ENCODE data around the gene CLDN24. TPM values are rescaled to one million over a fixed set of nuclear protein-coding genes. Genes with fewer than 3 reads are reported as not detected.
"Not testable (repeated sequence)": the region's sequence is repeated elsewhere in the genome, so short reads cannot be mapped to it uniquely, and the experiment has no call there.

Gene CLDN24
- total RNA-seq, 1 donor from 2014 or later: not detected

DNA sequence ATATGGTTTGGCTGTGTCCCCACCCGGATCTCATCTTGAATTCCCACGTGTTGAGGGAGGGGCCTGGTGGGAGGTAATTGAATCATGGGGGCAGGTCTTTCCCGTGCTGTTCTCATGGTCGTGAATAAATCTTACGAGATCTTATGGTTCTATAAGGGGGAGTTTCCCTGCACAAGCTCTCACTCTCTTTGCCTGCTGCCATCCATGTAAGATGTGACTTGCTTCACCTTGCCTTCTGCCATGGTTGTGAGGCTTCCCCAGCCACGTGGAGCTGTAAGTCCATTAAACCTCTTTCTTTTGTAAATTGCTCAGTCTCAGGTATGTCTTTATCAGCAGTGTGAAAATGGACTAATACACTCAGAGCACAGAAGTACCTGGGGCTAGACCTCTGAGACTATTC is 4.2 kb upstream of the CLDN24 start:
- H3K4me3 ChIP-seq (ENCODE audit: low read length in 3 of 3); H3K27me3 ChIP-seq (ENCODE audit: control insufficient read depth in 3 of 3, insufficient read depth in 3 of 3, low read length in 3 of 3); H3K9me3 ChIP-seq (ENCODE audit: control insufficient read depth in 3 of 3, low read length in 3 of 3); H3K27ac ChIP-seq (ENCODE audit: low read depth, low read length); H3K4me1 ChIP-seq (ENCODE audit: control insufficient read depth in 3 of 3, insufficient read depth in 3 of 3, low read length in 3 of 3); H3K36me3 ChIP-seq (ENCODE audit: control insufficient read depth in 3 of 3, insufficient read depth in 3 of 3, low read length in 3 of 3); H3K9ac ChIP-seq (ENCODE audit: low read depth in 1 of 3, low read length in 3 of 3): not testable (repeated sequence)

DNA sequence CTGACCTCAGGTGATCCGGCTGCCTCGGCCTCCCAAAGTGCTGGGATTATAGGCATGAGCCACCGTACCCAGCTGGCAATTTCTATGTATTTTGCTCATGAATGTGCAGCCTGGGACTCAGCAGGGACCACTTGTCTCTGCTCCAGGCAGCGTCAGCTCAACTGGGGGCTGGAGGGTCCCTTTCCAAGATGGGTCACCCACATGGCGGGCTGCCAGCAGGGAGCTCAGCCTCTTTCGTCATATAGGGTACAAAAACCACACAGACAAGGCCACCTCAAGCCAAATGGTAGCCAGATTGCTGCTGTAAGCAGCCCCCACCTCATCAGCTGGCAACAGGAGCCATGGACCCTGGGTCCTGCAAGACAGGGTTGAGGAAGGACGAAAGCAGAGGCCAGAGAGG is 2.4 kb upstream of the CLDN24 start:
- no peaks in the 10 kb centered on the region for H3K36me3 ChIP-seq (ENCODE audit: control insufficient read depth in 3 of 3, insufficient read depth in 3 of 3, low read length in 3 of 3)
- no peak overlapping the region for H3K9ac ChIP-seq (ENCODE audit: low read depth in 1 of 3, low read length in 3 of 3)
- no peaks in the 10 kb centered on the region for H3K4me1 ChIP-seq (ENCODE audit: control insufficient read depth in 3 of 3, insufficient read depth in 3 of 3, low read length in 3 of 3)
- H3K4me3 ChIP-seq (ENCODE audit: low read length in 3 of 3): no peak overlapping the region
- H3K27ac ChIP-seq (ENCODE audit: low read depth, low read length): no peak overlapping the region
- no peaks in the 10 kb centered on the region for H3K27me3 ChIP-seq (ENCODE audit: control insufficient read depth in 3 of 3, insufficient read depth in 3 of 3, low read length in 3 of 3)
- H3K9me3 ChIP-seq (ENCODE audit: control insufficient read depth in 3 of 3, low read length in 3 of 3): no peaks in the 10 kb centered on the region

GRCh38 chr4:183324056-183324455 is 1.8 kb upstream of the CLDN24 start:
- H3K27ac ChIP-seq (ENCODE audit: low read depth, low read length); H3K36me3 ChIP-seq (ENCODE audit: control insufficient read depth in 3 of 3, insufficient read depth in 3 of 3, low read length in 3 of 3); H3K9me3 ChIP-seq (ENCODE audit: control insufficient read depth in 3 of 3, low read length in 3 of 3); H3K9ac ChIP-seq (ENCODE audit: low read depth in 1 of 3, low read length in 3 of 3); H3K4me3 ChIP-seq (ENCODE audit: low read length in 3 of 3); H3K27me3 ChIP-seq (ENCODE audit: control insufficient read depth in 3 of 3, insufficient read depth in 3 of 3, low read length in 3 of 3); H3K4me1 ChIP-seq (ENCODE audit: control insufficient read depth in 3 of 3, insufficient read depth in 3 of 3, low read length in 3 of 3): not testable (repeated sequence)

GRCh38 chr4:183323295-183323694 is 1.1 kb upstream of the CLDN24 start:
- H3K4me1 ChIP-seq (ENCODE audit: control insufficient read depth in 3 of 3, insufficient read depth in 3 of 3, low read length in 3 of 3): no peaks in the 10 kb centered on the region
- no peak overlapping the region for H3K9ac ChIP-seq (ENCODE audit: low read depth in 1 of 3, low read length in 3 of 3)
- no peaks in the 10 kb centered on the region for H3K36me3 ChIP-seq (ENCODE audit: control insufficient read depth in 3 of 3, insufficient read depth in 3 of 3, low read length in 3 of 3)
- H3K27ac ChIP-seq (ENCODE audit: low read depth, low read length): no peak overlapping the region
- H3K27me3 ChIP-seq (ENCODE audit: control insufficient read depth in 3 of 3, insufficient read depth in 3 of 3, low read length in 3 of 3): no peaks in the 10 kb centered on the region
- H3K4me3 ChIP-seq (ENCODE audit: low read length in 3 of 3): no peak overlapping the region
- no peaks in the 10 kb centered on the region for H3K9me3 ChIP-seq (ENCODE audit: control insufficient read depth in 3 of 3, low read length in 3 of 3)

- Histone ChIP-seq H3K27ac (ENCODE audit: low read depth, low read length) (no peak overlapping the region), H3K4me1 (ENCODE audit: control insufficient read depth in 3 of 3, insufficient read depth in 3 of 3, low read length in 3 of 3) (no peaks in the 10 kb centered on the region), H3K9ac (ENCODE audit: low read depth in 1 of 3, low read length in 3 of 3) (no peak overlapping the region), H3K4me3 (ENCODE audit: low read length in 3 of 3) (no peak overlapping the region), H3K36me3 (ENCODE audit: control insufficient read depth in 3 of 3, insufficient read depth in 3 of 3, low read length in 3 of 3) (no peaks in the 10 kb centered on the region), H3K9me3 (ENCODE audit: control insufficient read depth in 3 of 3, low read length in 3 of 3) (no peaks in the 10 kb centered on the region), H3K27me3 (ENCODE audit: control insufficient read depth in 3 of 3, insufficient read depth in 3 of 3, low read length in 3 of 3) (no peaks in the 10 kb centered on the region)
These were observed 710 bp downstream of the CLDN24 start for GRCh38 chr4:183321516-183321915.

- Histone ChIP-seq H3K4me1 (ENCODE audit: control insufficient read depth in 3 of 3, insufficient read depth in 3 of 3, low read length in 3 of 3) (no peaks in the 10 kb centered on the region), H3K9me3 (ENCODE audit: control insufficient read depth in 3 of 3, low read length in 3 of 3) (no peaks in the 10 kb centered on the region), H3K27ac (ENCODE audit: low read depth, low read length) (no peak overlapping the region)
These were observed 1.1 kb downstream of the CLDN24 start for GRCh38 chr4:183321079-183321478.

DNA sequence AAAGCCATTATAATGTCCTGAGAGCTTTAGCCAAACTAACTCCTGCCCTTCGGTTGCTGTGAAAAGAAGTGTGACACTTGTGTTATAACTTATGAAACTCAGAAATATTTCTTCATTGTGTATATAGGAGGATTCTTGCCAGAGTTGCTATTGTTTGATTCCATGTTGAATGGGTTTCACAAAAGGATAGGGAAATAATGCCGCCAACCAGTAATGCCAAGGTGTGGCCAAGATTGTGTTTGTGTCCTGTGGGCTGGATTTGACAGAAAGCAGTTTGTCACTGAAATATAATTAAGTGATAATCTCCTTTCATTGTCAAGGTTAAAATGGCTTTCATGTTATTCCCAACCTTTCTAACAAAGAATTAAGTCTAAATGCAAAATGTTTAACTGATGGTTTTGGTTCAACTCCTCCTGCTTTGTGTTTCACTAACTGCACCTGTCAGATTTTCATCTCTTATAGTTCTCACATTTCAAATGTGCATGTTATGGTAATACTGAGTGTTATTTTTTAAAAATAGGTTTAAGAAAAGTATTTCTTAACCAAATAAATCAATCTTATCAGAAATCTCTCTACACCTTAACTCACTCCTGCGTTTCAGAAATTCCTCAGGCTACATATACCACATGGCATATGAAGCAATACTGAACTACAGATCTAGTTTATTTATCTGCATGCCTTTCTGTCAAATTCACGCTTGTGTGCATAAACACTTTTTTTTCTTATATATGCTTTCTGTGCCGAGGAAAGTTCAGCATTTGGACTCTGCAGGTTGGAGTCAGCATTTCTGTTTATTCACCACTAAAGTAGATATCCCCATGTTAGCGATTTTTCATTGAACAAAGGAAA is 1.8 kb downstream of the CLDN24 start, which contains the start of gene CLDN22:
CLDN22 (minus strand) TSS at position 66 of the 849 bp plus-strand sequence; CDS start at position 8, 58 bp downstream.
- H3K9ac ChIP-seq (ENCODE audit: low read depth in 1 of 3, low read length in 3 of 3): no peak within 1 kb of the TSS
- no peak within 1 kb of the TSS for H3K4me3 ChIP-seq (ENCODE audit: low read length in 3 of 3)
- H3K36me3 ChIP-seq (ENCODE audit: control insufficient read depth in 3 of 3, insufficient read depth in 3 of 3, low read length in 3 of 3): peaks cover 0 to 3% (median 0%) of the 10 kb centered on the region in 3 donors
- no peaks in the 10 kb centered on the region for H3K9me3 ChIP-seq (ENCODE audit: control insufficient read depth in 3 of 3, low read length in 3 of 3)
- no peak within 1 kb of the TSS for H3K27ac ChIP-seq (ENCODE audit: low read depth, low read length)
- no peaks in the 10 kb centered on the region for H3K4me1 ChIP-seq (ENCODE audit: control insufficient read depth in 3 of 3, insufficient read depth in 3 of 3, low read length in 3 of 3)
- no peaks in the 10 kb centered on the region for H3K27me3 ChIP-seq (ENCODE audit: control insufficient read depth in 3 of 3, insufficient read depth in 3 of 3, low read length in 3 of 3)

More at GRCh38 chr4:183321079-183321478, 1.1 kb downstream of the CLDN24 start:
- no peaks in the 10 kb centered on the region for H3K27me3 ChIP-seq (ENCODE audit: control insufficient read depth in 3 of 3, insufficient read depth in 3 of 3, low read length in 3 of 3)
- peaks cover 0 to under 1% (median 0%) of the 10 kb centered on the region in 3 donors for H3K36me3 ChIP-seq (ENCODE audit: control insufficient read depth in 3 of 3, insufficient read depth in 3 of 3, low read length in 3 of 3)
- H3K4me3 ChIP-seq (ENCODE audit: low read length in 3 of 3): no peak overlapping the region
- H3K9ac ChIP-seq (ENCODE audit: low read depth in 1 of 3, low read length in 3 of 3): no peak overlapping the region

GRCh38 chr4:183318656-183319055 is 3.6 kb downstream of the CLDN24 start:
- Histone ChIP-seq H3K36me3 (ENCODE audit: control insufficient read depth in 3 of 3, insufficient read depth in 3 of 3, low read length in 3 of 3) (peaks cover 0 to 15% (median 5%) of the 10 kb centered on the region in 3 donors), H3K4me1 (ENCODE audit: control insufficient read depth in 3 of 3, insufficient read depth in 3 of 3, low read length in 3 of 3) (no peaks in the 10 kb centered on the region), H3K9me3 (ENCODE audit: control insufficient read depth in 3 of 3, low read length in 3 of 3) (no peaks in the 10 kb centered on the region), H3K9ac (ENCODE audit: low read depth in 1 of 3, low read length in 3 of 3) (no peak overlapping the region), H3K27me3 (ENCODE audit: control insufficient read depth in 3 of 3, insufficient read depth in 3 of 3, low read length in 3 of 3) (no peaks in the 10 kb centered on the region), H3K4me3 (ENCODE audit: low read length in 3 of 3) (no peak overlapping the region), H3K27ac (ENCODE audit: low read depth, low read length) (no peak overlapping the region)

DNA sequence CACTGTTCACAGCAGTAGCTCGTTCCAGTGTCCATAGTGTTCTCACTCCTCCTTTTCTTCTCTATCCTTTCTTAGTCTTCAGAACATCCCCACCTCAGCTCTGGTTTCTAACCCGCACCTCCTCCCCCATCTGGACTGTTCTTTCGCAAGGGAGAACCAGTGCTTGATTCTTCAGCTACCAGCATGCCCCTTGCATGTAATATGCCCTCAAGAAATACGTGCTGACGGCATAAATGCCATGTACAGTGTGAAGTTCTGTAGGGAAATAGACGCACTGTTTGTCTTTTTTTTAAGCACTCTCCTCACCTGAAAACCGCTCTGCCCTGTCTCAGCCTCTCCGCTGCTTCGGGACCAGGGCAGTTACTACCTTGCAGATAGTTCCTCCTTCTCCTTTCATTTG is 7.4 kb downstream of the CLDN24 start:
- Histone ChIP-seq H3K4me1 (ENCODE audit: control insufficient read depth in 3 of 3, insufficient read depth in 3 of 3, low read length in 3 of 3) (no peaks in the 10 kb centered on the region), H3K9me3 (ENCODE audit: control insufficient read depth in 3 of 3, low read length in 3 of 3) (no peaks in the 10 kb centered on the region), H3K9ac (ENCODE audit: low read depth in 1 of 3, low read length in 3 of 3) (no peak overlapping the region), H3K36me3 (ENCODE audit: control insufficient read depth in 3 of 3, insufficient read depth in 3 of 3, low read length in 3 of 3) (peaks cover 5 to 29% (median 13%) of the 10 kb centered on the region in 3 donors), H3K27ac (ENCODE audit: low read depth, low read length) (no peak overlapping the region), H3K4me3 (ENCODE audit: low read length in 3 of 3) (no peak overlapping the region), H3K27me3 (ENCODE audit: control insufficient read depth in 3 of 3, insufficient read depth in 3 of 3, low read length in 3 of 3) (no peaks in the 10 kb centered on the region)

DNA sequence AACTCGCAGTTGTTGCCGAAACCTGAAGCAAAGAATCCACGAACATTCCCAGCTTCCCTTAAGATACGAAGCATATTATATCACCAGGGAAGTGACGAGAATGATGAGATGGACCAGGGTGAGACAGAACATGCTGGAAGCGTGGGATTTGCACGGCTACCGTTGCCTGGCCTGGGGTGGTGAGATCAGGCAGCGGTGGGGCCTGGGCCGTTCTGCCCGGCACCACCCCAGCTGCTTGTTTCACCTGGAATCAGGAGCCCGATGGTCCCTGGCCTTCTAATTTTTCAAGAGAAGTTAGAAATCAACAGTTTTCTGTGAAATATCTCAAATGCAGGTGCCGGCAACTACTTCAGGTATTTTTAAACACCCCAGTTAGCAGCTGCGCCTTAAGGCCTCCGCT is 7.9 kb downstream of the CLDN24 start:
- Histone ChIP-seq H3K36me3 (ENCODE audit: control insufficient read depth in 3 of 3, insufficient read depth in 3 of 3, low read length in 3 of 3) (peaks cover 5 to 29% (median 13%) of the 10 kb centered on the region in 3 donors), H3K4me3 (ENCODE audit: low read length in 3 of 3) (no peak overlapping the region), H3K9ac (ENCODE audit: low read depth in 1 of 3, low read length in 3 of 3) (no peak overlapping the region), H3K4me1 (ENCODE audit: control insufficient read depth in 3 of 3, insufficient read depth in 3 of 3, low read length in 3 of 3) (no peaks in the 10 kb centered on the region), H3K27me3 (ENCODE audit: control insufficient read depth in 3 of 3, insufficient read depth in 3 of 3, low read length in 3 of 3) (no peaks in the 10 kb centered on the region), H3K27ac (ENCODE audit: low read depth, low read length) (no peak overlapping the region), H3K9me3 (ENCODE audit: control insufficient read depth in 3 of 3, low read length in 3 of 3) (no peaks in the 10 kb centered on the region)
